Uterus (tissue), 4 donors: ENCODE data around the gene LRP6. TPM values are rescaled to one million over a fixed set of nuclear protein-coding genes. Genes with fewer than 3 reads are reported as not detected.

Experiments
- DNase-seq, 2 donors: peaks; one replicate each; pipeline ENCODE4 v3.0.0-alpha.2; 2019 to 2020
- H3K27ac ChIP-seq, 2 donors: fragments of 200-600 bp; sonication (generic); 1 replicate in 1 of 2; 2 replicates in 1 of 2; pipeline ENCODE4 v1.5.1; 2016 to 2018
- H3K27me3 ChIP-seq, 2 donors: fragments of 200-600 bp; sonication (generic); one replicate each; pipeline ENCODE4 v1.5.1; 2018 to 2019; ENCODE audit warnings: control low read depth in 1 of 2
- H3K36me3 ChIP-seq, 2 donors: fragments of 200-600 bp; sonication (generic); one replicate each; pipeline ENCODE4 v1.5.1; 2019; ENCODE audit warnings: control low read depth in 1 of 2
- H3K4me1 ChIP-seq, 2 donors: fragments of 200-600 bp; sonication (generic); one replicate each; pipeline ENCODE4 v1.5.1; 2018 to 2019; ENCODE audit warnings: control low read depth in 1 of 2
- H3K4me3 ChIP-seq, 2 donors: fragments of 200-600 bp; sonication (generic); 1 replicate in 1 of 2; 2 replicates in 1 of 2; pipeline ENCODE4 v1.5.1; 2018 to 2019; ENCODE audit warnings: mild to moderate bottlenecking in 1 of 2
- H3K9me3 ChIP-seq, 2 donors: fragments of 200-600 bp; sonication (generic); one replicate each; pipeline ENCODE4 v1.5.1; 2019; ENCODE audit warnings: control low read depth in 1 of 2
- CTCF ChIP-seq, 4 experiments: fragments of 200-600 bp in 2 of 4; fragments of 450-650 bp in 2 of 4; sonication (generic) in 2 of 4; IDR thresholded peaks; one replicate each; pipeline ENCODE4 v1.5.1; 2016 to 2019; ENCODE audit warnings: antibody characterized with exemption in 4 of 4, mild to moderate bottlenecking in 2 of 4, moderate library complexity in 1 of 4
- POLR2A ChIP-seq, 2 donors: fragments of 450-650 bp; IDR thresholded peaks; one replicate each; pipeline ENCODE4 v1.6.1; 2016; ENCODE audit warnings: antibody characterized with exemption in 2 of 2, mild to moderate bottlenecking in 1 of 2, moderate library complexity in 1 of 2
- intact Hi-C: fragments of 100-400 bp; cut with DNase I; formaldehyde crosslinking; loops from one replicate; pipeline ENCODE4 v1.15.1; 2023; ENCODE audit warnings: low total_unique reads
- total RNA-seq, 4 donors: library from RNA; depleted of rRNA in 3 of 4; stranded (reverse); fragments of >200 nt in 3 of 4; gene quantifications; one replicate each; pipeline versions ENCODE4 v1.1.0 to v1.2.4, GENCODE V29; 2014 to 2023
- donor health status: DM: yes; HTN: yes; CAD: no.

LRP6 gene
- total RNA-seq, 4 donors from 2014 or later, result 18.7 to 141 (median 50.1) TPM

- Histone ChIP-seq H3K4me3 (no peak overlapping the region), H3K4me1 (no peaks in the 10 kb centered on the region), H3K9me3 (no peaks in the 10 kb centered on the region), H3K27ac (no peak overlapping the region), H3K36me3 (no peaks in the 10 kb centered on the region), H3K27me3 (no peaks in the 10 kb centered on the region)
- DNase-seq, result no peak
- no peak for TF ChIP-seq CTCF (IDR thresholded peaks at IDR 0.05)
- TF ChIP-seq POLR2A (IDR thresholded peaks at IDR 0.05), result no peak
- intact Hi-C loops, result no loop called here
Observed at GRCh38 chr12:12249216-12250050, 17.4 kb downstream of the LRP6 start.

DNA sequence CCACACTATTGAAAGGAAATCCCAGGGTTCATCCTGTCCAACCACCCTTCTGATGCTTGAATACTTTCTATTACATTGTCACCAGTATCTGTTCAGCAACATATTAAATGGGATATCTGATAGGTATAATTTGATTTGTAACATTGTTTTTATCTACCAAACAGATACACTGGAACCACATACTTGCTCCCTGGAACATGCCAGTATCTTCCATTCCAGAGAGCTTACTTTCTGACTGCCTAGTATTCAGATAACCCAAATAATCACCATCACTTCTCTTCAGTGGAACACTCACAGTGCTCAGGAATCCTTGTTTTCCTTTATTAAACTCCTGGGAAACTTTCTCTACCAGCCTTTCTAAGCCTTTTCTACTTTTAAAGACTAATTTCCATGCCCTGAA lies 19.3 kb downstream of the LRP6 start:
- intact Hi-C loops, result no loop called here
- no peak for TF ChIP-seq CTCF (IDR thresholded peaks at IDR 0.05)
- no peak for TF ChIP-seq POLR2A (IDR thresholded peaks at IDR 0.05)

DNA sequence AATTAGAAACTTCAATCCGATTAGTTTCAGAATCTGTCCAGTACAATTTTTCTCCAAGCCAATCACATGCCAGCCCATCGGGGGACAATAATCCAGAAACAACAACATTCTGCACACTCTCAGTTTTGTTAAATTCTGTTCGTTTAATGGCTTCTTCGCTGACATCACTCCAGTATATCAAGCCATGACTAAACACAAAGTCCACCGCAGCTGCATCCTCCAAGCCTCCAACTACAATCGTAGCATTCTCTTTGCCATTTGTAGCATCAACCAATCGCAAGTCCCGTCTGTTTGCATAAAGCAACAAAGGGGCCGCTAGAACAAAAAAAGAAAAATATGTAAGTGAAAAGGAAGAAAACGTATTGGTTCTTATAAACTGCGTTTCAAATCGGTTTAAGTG lies 22.5 kb downstream of the LRP6 start:
- H3K9me3 ChIP-seq, result no peaks in the 10 kb centered on the region
- H3K27ac ChIP-seq, result no peak overlapping the region
- no peak overlapping the region for H3K4me3 ChIP-seq
- no peak for TF ChIP-seq POLR2A (IDR thresholded peaks at IDR 0.05)
- TF ChIP-seq CTCF (IDR thresholded peaks at IDR 0.05), result no peak
- intact Hi-C loops, result no loop called here
- no peaks in the 10 kb centered on the region for H3K4me1 ChIP-seq
- no peak for DNase-seq
- H3K27me3 ChIP-seq, result no peaks in the 10 kb centered on the region
- H3K36me3 ChIP-seq, result no peaks in the 10 kb centered on the region

More for the DNA sequence above, 19.3 kb downstream of the LRP6 start:
- Histone ChIP-seq H3K4me3 (no peak overlapping the region), H3K36me3 (no peaks in the 10 kb centered on the region), H3K27me3 (no peaks in the 10 kb centered on the region), H3K27ac (no peak overlapping the region), H3K4me1 (no peaks in the 10 kb centered on the region), H3K9me3 (no peaks in the 10 kb centered on the region)
- no peak for DNase-seq

GRCh38 chr12:12240662-12241340 lies 26.0 kb downstream of the LRP6 start:
- no peaks in the 10 kb centered on the region for H3K36me3 ChIP-seq
- no peak for DNase-seq
- no peak for TF ChIP-seq CTCF (IDR thresholded peaks at IDR 0.05)
- no peak for TF ChIP-seq POLR2A (IDR thresholded peaks at IDR 0.05)
- no peak overlapping the region for H3K4me3 ChIP-seq
- intact Hi-C loops, result no loop called here
- no peaks in the 10 kb centered on the region for H3K9me3 ChIP-seq
- H3K4me1 ChIP-seq, result no peaks in the 10 kb centered on the region
- no peaks in the 10 kb centered on the region for H3K27me3 ChIP-seq
- no peak overlapping the region for H3K27ac ChIP-seq

- Histone ChIP-seq H3K27ac (peak overlapping the region in 1 of 2 donors; percentile 24), H3K4me3 (no peak overlapping the region), H3K4me1 (no peaks in the 10 kb centered on the region), H3K9me3 (no peaks in the 10 kb centered on the region), H3K36me3 (no peaks in the 10 kb centered on the region), H3K27me3 (no peaks in the 10 kb centered on the region)
- intact Hi-C loops, result no loop called here
- DNase-seq, result no peak
- no peak for TF ChIP-seq CTCF (IDR thresholded peaks at IDR 0.05)
- no peak for TF ChIP-seq POLR2A (IDR thresholded peaks at IDR 0.05)
Observed at GRCh38 chr12:12239127-12239526, 27.7 kb downstream of the LRP6 start.
